Hepatocyte (in vitro differentiated cells): ENCODE measurements around the gene C10orf95.
A peak's percentile ranks its signal among the peaks of the same experiment; 100 is the strongest.

ENCODE experiments used
- EZH2 ChIP-seq: fragments of 200-600 bp; sonication (generic); IDR thresholded peaks from 2 replicates; pipeline ENCODE4 v1.6.1; 2016; ENCODE audit warnings: antibody characterized with exemption, mild to moderate bottlenecking, borderline replicate concordance
- TF ChIP-seq, protein P1 (sequence below): fragments of 200-600 bp; sonication (generic); IDR thresholded peaks from 2 replicates; pipeline ENCODE4 v1.5.1; 2016; ENCODE audit warnings: antibody characterized with exemption, mild to moderate bottlenecking; ENCODE audit not compliant: poor library complexity

- TF ChIP-seq, protein P1, sequence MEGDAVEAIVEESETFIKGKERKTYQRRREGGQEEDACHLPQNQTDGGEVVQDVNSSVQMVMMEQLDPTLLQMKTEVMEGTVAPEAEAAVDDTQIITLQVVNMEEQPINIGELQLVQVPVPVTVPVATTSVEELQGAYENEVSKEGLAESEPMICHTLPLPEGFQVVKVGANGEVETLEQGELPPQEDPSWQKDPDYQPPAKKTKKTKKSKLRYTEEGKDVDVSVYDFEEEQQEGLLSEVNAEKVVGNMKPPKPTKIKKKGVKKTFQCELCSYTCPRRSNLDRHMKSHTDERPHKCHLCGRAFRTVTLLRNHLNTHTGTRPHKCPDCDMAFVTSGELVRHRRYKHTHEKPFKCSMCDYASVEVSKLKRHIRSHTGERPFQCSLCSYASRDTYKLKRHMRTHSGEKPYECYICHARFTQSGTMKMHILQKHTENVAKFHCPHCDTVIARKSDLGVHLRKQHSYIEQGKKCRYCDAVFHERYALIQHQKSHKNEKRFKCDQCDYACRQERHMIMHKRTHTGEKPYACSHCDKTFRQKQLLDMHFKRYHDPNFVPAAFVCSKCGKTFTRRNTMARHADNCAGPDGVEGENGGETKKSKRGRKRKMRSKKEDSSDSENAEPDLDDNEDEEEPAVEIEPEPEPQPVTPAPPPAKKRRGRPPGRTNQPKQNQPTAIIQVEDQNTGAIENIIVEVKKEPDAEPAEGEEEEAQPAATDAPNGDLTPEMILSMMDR, result no peak
- TF ChIP-seq EZH2, result peak; percentile 54
These were observed 42.4 kb downstream of the C10orf95 start for GRCh38 chr10:102408728-102409603.
